WERI-Rb-1 (cell line): ENCODE measurements around the gene DAAM2.

ENCODE experiments used
- DNase-seq: peaks from one replicate; pipeline ENCODE4 v3.0.0-alpha.2; 2020
- H3K27ac ChIP-seq: fragments of 250-450 bp; sonication (Bioruptor Pico); 2 replicates; pipeline ENCODE4 v1.5.1; 2020; ENCODE audit warnings: mild to moderate bottlenecking, moderate library complexity
- H3K27me3 ChIP-seq: fragments of 250-450 bp; sonication (Bioruptor Pico); 2 replicates; pipeline ENCODE4 v1.5.1; 2021; ENCODE audit warnings: mild to moderate bottlenecking, low read depth, moderate library complexity; ENCODE audit not compliant: insufficient read depth, severe bottlenecking
- H3K36me3 ChIP-seq: fragments of 250-450 bp; sonication (Bioruptor Pico); 2 replicates; pipeline ENCODE4 v1.5.1; 2020; ENCODE audit warnings: mild to moderate bottlenecking, moderate library complexity
- H3K4me3 ChIP-seq: 2 replicates; pipeline ENCODE4 v1.5.1; 2011; ENCODE audit warnings: low read depth, mild to moderate bottlenecking, control low read depth, low read length
- H3K9me3 ChIP-seq: fragments of 250-450 bp; sonication (Bioruptor Pico); 2 replicates; pipeline ENCODE4 v1.5.1; 2021; ENCODE audit warnings: mild to moderate bottlenecking, moderate library complexity; ENCODE audit not compliant: severe bottlenecking
- TF ChIP-seq, protein P1 (sequence below): IDR thresholded peaks from 2 replicates; pipeline ENCODE4 v1.5.1; 2011; ENCODE audit warnings: low read depth, mild to moderate bottlenecking, control low read depth, inconsistent platforms, low read length

DAAM2 gene

DNA sequence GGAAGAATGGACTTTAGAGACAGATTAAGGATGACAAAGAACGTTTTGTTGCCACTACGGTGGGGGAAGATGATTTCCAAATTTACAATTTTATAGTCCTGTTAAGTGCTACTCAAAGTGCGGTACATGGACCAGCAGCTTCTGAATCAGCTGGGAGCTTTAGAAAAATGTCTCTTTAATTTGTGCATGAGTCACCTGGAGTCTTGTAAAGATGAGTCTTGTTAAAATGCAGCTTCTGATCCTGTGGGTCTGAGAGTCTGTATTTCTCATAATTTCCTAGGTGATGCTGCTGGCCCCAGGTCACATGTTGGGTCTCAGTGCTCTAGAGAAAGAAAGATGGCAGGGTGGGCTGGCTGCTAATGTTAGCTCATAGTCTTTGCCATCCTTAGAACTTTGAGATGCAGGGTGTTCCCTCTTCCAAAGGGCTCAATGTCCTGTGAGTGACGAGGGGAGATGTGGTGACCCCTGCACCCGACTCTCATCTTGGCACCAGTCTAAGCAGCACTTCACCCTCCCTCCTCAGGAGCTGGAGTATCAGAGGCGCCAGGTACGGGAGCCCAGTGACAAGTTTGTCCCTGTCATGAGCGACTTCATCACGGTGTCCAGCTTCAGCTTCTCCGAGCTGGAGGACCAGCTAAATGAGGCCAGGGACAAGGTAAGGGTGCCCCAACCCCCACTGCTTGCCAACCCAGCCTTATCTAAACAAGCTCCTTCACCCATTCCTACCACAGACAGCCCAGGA lies 107.5 kb downstream of the DAAM2 start:
- TF ChIP-seq, protein P1, sequence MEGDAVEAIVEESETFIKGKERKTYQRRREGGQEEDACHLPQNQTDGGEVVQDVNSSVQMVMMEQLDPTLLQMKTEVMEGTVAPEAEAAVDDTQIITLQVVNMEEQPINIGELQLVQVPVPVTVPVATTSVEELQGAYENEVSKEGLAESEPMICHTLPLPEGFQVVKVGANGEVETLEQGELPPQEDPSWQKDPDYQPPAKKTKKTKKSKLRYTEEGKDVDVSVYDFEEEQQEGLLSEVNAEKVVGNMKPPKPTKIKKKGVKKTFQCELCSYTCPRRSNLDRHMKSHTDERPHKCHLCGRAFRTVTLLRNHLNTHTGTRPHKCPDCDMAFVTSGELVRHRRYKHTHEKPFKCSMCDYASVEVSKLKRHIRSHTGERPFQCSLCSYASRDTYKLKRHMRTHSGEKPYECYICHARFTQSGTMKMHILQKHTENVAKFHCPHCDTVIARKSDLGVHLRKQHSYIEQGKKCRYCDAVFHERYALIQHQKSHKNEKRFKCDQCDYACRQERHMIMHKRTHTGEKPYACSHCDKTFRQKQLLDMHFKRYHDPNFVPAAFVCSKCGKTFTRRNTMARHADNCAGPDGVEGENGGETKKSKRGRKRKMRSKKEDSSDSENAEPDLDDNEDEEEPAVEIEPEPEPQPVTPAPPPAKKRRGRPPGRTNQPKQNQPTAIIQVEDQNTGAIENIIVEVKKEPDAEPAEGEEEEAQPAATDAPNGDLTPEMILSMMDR: no peak
- Histone ChIP-seq H3K4me3 (no peak overlapping the region), H3K27me3 (no peaks in the 10 kb centered on the region), H3K27ac (no peak overlapping the region), H3K9me3 (no peaks in the 10 kb centered on the region), H3K36me3 (no peaks in the 10 kb centered on the region)
- DNase-seq: no peak

DNA sequence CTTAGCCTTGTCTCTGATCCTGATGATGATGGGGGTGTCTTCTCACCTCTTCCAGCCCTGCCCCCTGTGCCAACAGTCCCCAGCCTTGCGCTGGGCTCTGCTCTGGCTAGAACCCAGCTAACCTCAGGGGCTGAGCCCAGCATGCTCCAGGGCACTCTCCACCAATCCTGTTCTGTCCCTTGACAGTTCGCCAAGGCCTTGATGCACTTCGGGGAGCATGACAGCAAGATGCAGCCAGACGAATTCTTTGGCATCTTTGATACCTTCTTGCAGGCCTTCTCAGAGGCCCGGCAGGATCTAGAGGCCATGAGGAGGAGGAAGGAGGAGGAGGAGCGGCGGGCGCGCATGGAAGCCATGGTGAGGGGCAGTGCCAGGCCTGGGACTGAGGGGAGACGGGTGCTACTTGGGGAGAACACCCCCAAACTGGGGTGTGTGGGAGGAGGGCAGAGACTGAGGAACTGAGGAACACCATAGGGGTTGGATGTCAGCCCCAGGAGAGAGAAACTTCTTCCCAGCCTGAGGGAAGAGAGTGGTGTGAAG lies 109.0 kb downstream of the DAAM2 start:
- no peak for DNase-seq

DNA sequence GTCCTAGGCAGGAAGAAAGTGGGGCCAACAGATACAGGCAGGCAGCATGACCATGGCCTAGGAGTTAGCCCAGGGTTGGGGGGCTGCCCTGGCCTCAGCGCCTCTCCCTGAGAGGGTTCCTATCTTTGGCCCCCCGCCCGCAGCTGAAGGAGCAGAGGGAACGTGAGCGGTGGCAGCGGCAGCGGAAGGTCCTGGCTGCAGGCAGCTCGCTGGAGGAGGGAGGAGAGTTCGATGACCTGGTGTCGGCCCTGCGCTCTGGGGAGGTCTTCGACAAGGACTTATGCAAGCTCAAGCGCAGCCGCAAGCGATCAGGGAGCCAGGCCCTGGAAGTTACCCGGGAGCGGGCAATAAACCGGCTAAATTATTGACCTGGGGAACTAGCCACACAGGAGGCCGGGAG lies 109.5 kb downstream of the DAAM2 start:
- no peaks in the 10 kb centered on the region for H3K9me3 ChIP-seq
- H3K27me3 ChIP-seq: no peaks in the 10 kb centered on the region
- H3K36me3 ChIP-seq: no peaks in the 10 kb centered on the region; the same call in 1 of the 2 replicates
- no peak for DNase-seq
- TF ChIP-seq, protein P1: no peak
- no peak overlapping the region for H3K4me3 ChIP-seq
- H3K27ac ChIP-seq: no peak overlapping the region

More for the DNA sequence above, 109.0 kb downstream of the DAAM2 start:
- no peaks in the 10 kb centered on the region for H3K9me3 ChIP-seq
- TF ChIP-seq, protein P1: no peak
- H3K4me3 ChIP-seq: no peak overlapping the region
- no peaks in the 10 kb centered on the region; the same call in 1 of the 2 replicates for H3K36me3 ChIP-seq
- H3K27ac ChIP-seq: no peak overlapping the region
- no peaks in the 10 kb centered on the region for H3K27me3 ChIP-seq

DNA sequence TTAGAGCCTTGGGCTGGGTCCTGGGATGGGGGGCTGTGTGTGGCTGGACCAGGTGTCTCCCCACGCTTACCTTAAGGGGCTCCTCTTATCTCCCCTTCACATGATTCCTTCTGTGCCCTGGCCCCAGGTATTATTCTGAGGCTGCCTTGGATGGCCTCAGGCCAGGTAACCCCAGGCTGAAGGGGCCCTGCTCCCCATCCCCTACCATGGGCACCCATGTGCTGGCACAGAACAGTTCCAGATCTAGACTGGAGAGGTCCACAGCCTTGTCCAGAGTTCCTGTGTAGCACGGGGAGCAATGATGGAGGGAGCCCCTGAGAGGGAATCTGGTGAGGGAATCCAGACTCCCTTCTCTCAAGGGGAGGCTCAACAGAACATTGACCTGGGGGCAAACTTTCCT lies 110.0 kb downstream of the DAAM2 start:
- no peak for DNase-seq
- no peaks in the 10 kb centered on the region for H3K9me3 ChIP-seq
- TF ChIP-seq, protein P1: no peak
- no peaks in the 10 kb centered on the region; the same call in 1 of the 2 replicates for H3K36me3 ChIP-seq
- no peak overlapping the region for H3K4me3 ChIP-seq
- no peaks in the 10 kb centered on the region for H3K27me3 ChIP-seq
- H3K27ac ChIP-seq: no peak overlapping the region

DNA sequence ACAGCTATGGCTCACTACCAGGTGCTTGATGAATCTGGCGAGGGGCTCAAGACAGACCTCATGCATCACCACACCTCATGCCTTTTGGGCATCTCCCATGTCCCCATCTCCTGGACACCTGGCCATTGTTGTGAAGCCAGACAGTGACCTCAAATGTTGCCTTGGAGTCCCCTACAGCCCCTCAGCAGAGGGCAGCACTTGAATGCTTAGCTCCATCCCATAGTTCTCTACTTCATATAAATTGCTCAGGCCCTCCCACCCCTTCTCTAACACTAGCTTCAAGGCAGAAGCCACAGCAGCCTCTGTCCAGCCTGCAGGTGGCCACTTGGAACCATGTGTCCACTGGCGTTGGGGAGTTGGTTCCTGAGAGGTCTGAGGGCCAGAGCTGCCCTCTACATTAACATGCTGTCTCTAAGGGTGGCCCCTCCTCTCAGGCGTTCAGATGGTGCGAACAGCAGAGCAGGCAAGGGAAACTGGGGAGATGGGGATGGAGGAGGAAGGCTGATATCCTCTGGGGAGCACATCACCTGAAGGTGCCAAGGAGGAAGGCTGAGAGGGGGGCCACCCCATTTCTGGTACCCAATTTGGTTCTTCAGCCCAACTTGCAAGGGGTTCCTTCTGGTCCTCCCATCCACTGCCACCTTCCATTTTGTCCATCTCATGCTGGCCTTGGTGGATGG lies 110.8 kb downstream of the DAAM2 start:
- H3K9me3 ChIP-seq: no peaks in the 10 kb centered on the region
- H3K27ac ChIP-seq: no peak overlapping the region
- TF ChIP-seq, protein P1: peak; percentile 68
- no peaks in the 10 kb centered on the region for H3K27me3 ChIP-seq
- no peaks in the 10 kb centered on the region; the same call in 1 of the 2 replicates for H3K36me3 ChIP-seq
- H3K4me3 ChIP-seq: no peak overlapping the region
- DNase-seq: peak; percentile 48
